H1 (cell line): ENCODE data around the gene RAP1A. TPM values are rescaled to one million over a fixed set of nuclear protein-coding genes. Genes with fewer than 3 reads are reported as not detected.

ENCODE experiments used
- KDM5A ChIP-seq: fragments of 200-600 bp; IDR thresholded peaks from 2 replicates; pipeline ENCODE4 v1.7.1; 2012; ENCODE audit warnings: mild to moderate bottlenecking, low read length, inconsistent platforms, mixed read lengths
- YY1 ChIP-seq: IDR thresholded peaks from 2 replicates; pipeline ENCODE4 v1.6.1; 2011; ENCODE audit warnings: low read depth, mild to moderate bottlenecking, low read length
- polyA plus RNA-seq, 7 experiments: library from polyadenylated mRNA; depleted of rRNA in 3 of 7; stranded (reverse) in 5 of 7; unstranded in 2 of 7; fragments of >200 nt in 5 of 7; fragments of 200-250 nt in 2 of 7; gene quantifications; 1 replicate in 5 of 7; 2 replicates in 1 of 7; 4 replicates in 1 of 7; pipeline versions ENCODE4 v1.2.1 to v1.2.3, GENCODE V29; 2011 to 2013; ENCODE audit warnings: missing spikeins in 2 of 7, mixed read lengths in 2 of 7
- total RNA-seq: library from RNA; stranded (reverse); fragmentation: NEBNext Ultra II Directional; extraction: Animal tissue kit (Norgen Biotek cat#: 25700); gene quantifications from 2 replicates; pipeline ENCODE4 v1.2.1, GENCODE V29; 2021

The RAP1A gene
- total and polyA plus RNA-seq, 2 of the 8 experiments (the other 6 are each of a cell fraction or from before 2014, with no cell fraction given): 10.9 to 35.8 TPM

GRCh38 chr1:111604931-111605330 lies 14.7 kb upstream of the RAP1A start (continued):
- TF ChIP-seq YY1 (no peak), KDM5A (no peak)
